ENCODE measurements around the gene FYTTD1. TPM values are rescaled to one million over a fixed set of nuclear protein-coding genes. Genes with fewer than 3 reads are reported as not detected.

The FYTTD1 gene
- total RNA-seq, 1 experiment from 2014 or later, result 75.4 TPM

DNA sequence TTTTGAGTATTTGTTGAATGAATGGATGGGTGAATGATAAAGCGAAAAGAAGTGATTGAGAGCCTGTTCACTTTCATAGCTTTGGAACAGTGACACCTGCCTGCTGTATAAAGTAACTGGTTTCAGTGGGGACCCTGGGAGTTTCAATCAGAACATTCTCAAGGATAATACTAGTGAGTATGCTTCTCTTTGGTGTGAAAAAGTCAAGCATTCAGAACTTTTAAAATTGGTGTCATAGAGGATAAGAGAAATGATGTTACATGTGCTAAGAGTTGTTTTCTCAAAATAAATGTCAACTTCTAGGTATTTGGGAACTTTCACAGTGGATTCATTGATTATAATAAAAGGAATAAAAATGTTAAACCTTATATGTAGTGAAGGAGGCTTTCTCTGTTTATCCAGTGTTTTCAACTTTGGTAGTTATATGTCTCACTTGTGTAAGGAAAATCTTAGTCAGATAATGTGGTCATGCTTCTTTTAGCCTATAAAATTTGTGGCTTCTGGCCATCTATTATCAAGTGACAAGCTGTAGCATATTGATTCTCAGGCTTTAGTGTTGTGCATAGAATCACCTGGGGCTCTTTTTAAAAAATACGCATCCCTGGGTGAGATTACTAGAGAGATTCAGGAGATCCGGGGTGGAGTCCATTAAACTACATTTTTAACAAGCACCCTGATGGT is 53.2 kb downstream of the FYTTD1 start:
- peaks cover 5% of the 10 kb centered on the region; the same call in 1 of the 2 replicates for H3K36me3 ChIP-seq (ENCODE audit: low read depth)
- H3K9me2 ChIP-seq (ENCODE audit: insufficient read depth), result no peaks in the 10 kb centered on the region
- intact Hi-C loops (cut with micrococcal nuclease; ENCODE audit: unreplicated experiment), result no loop called here
- H2AFZ ChIP-seq, result no peak overlapping the region
- H4K20me1 ChIP-seq (ENCODE audit: insufficient read depth), result peaks cover 25% of the 10 kb centered on the region
- no peaks in the 10 kb centered on the region for H3K27me3 ChIP-seq (ENCODE audit: insufficient read depth, low read depth)
- H3K4me1 ChIP-seq (replicated peaks; ENCODE audit: insufficient read depth), result no peaks in the 10 kb centered on the region
- CTCF ChIA-PET, result interaction anchor here (0.7 kb wide), 1 partner anchor 70 kb away, joined by 4 read pairs; no protein-coding TSS in a partner anchor
- TF ChIP-seq EZH2 (IDR thresholded peaks at IDR 0.05; ENCODE audit: low read depth) (no peak), CTCF (conservative IDR thresholded peaks at IDR 0.05) (no peak)
- peaks cover 92% of the 10 kb centered on the region for H3K79me2 ChIP-seq (ENCODE audit: low read depth)
- H3F3A ChIP-seq (ENCODE audit: insufficient read depth, low read depth), result peaks cover 6% of the 10 kb centered on the region; the same call in 1 of the 2 replicates
- H3K27ac ChIP-seq, result no peak overlapping the region
- POLR2A ChIA-PET (ENCODE audit: unreplicated experiment), result no interaction called here
- no peak overlapping the region for H3K4me2 ChIP-seq
- no peak for DNase-seq
- no peaks in the 10 kb centered on the region for H3K9me3 ChIP-seq (ENCODE audit: insufficient read depth, low read depth)
- BruUV-seq (replicated peaks), result no TSS peak
- no peak overlapping the region for H3K4me3 ChIP-seq

DNA sequence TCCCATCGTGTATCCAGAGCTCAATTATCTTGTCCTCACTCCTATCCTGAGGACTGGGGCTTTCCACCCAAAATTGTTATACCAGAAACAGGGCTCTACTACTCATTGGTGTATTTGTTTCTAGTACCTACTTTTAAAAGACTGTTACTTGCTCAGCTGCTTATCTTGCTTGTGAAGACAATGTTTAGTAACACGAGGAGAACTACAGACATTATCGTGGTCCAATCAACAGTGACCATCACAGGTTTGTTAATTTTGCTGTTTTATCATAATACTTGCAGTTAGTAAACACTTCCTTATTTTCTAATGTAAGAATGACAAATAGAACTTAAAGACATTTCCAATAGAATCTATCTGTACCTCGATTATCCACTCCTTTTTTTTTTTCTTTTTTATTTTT is 54.8 kb downstream of the FYTTD1 start:
- H3K4me2 ChIP-seq, result no peak overlapping the region
- no peak overlapping the region for H3K4me3 ChIP-seq
- no peaks in the 10 kb centered on the region; the same call in none of the 2 replicates for H3F3A ChIP-seq (ENCODE audit: insufficient read depth, low read depth)
- no peak overlapping the region for H3K27ac ChIP-seq
- POLR2A ChIA-PET (ENCODE audit: unreplicated experiment), result no interaction called here
- no peak for TF ChIP-seq EZH2 (IDR thresholded peaks at IDR 0.05; ENCODE audit: low read depth)
- TF ChIP-seq CTCF (conservative IDR thresholded peaks at IDR 0.05), result no peak
- no peaks in the 10 kb centered on the region for H3K9me3 ChIP-seq (ENCODE audit: insufficient read depth, low read depth)
- H3K27me3 ChIP-seq (ENCODE audit: insufficient read depth, low read depth), result no peaks in the 10 kb centered on the region
- BruUV-seq (replicated peaks), result no TSS peak
- H4K20me1 ChIP-seq (ENCODE audit: insufficient read depth), result peaks cover 30% of the 10 kb centered on the region
- peaks cover 92% of the 10 kb centered on the region for H3K79me2 ChIP-seq (ENCODE audit: low read depth)
- no peaks in the 10 kb centered on the region; the same call in 1 of the 2 replicates for H3K4me1 ChIP-seq (replicated peaks; ENCODE audit: insufficient read depth)
- intact Hi-C loops (cut with micrococcal nuclease; ENCODE audit: unreplicated experiment), result no loop called here
- DNase-seq, result no peak
- peaks cover 7% of the 10 kb centered on the region; the same call in 1 of the 2 replicates for H3K36me3 ChIP-seq (ENCODE audit: low read depth)
- no peak overlapping the region for H2AFZ ChIP-seq
- H3K9me2 ChIP-seq (ENCODE audit: insufficient read depth), result no peaks in the 10 kb centered on the region
- CTCF ChIA-PET, result no interaction called here

DNA sequence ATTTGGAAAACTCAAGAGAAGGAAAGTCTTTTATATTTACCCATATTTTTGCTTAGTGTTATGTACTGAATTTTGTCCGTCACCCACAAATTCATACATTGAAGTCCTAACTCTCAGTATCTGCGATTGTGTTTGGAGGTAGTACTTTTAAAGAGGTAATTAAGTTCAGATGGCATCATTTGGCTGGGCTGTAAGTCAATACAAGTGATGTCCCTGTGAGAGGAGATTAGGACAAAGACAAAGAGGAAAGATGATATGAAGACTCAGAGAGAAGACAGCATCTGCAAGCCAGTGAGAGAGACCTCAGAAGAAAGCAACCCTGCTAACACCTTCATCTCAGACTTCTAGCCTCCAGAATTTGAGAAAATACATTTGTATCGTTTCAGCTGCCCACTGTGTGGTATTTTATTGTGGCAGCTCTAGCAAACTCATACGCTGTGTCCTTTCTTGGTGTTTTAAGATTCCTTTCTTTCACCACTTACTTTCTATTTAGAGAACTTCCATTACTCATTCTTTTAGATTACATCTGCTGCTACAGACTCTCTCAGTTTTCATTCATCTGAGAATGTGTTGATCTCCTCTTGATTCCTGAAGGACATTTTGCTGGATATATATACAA is 58.4 kb downstream of the FYTTD1 start:
- H3K27ac ChIP-seq, result peak overlapping the region; percentile 3; the same call in 1 of the 2 replicates
- BruUV-seq (replicated peaks), result no TSS peak
- H3F3A ChIP-seq (ENCODE audit: insufficient read depth, low read depth), result no peaks in the 10 kb centered on the region; the same call in none of the 2 replicates
- ChIA-PET CTCF (no interaction called here), POLR2A (ENCODE audit: unreplicated experiment) (interaction anchor here (0.7 kb wide), 1 partner anchor 1441 kb away, joined by 4 read pairs; no protein-coding TSS in a partner anchor)
- intact Hi-C loops (cut with micrococcal nuclease; ENCODE audit: unreplicated experiment), result no loop called here
- no peak for DNase-seq
- no peaks in the 10 kb centered on the region; the same call in 1 of the 2 replicates for H3K4me1 ChIP-seq (replicated peaks; ENCODE audit: insufficient read depth)
- no peaks in the 10 kb centered on the region; the same call in 1 of the 2 replicates for H3K9me2 ChIP-seq (ENCODE audit: insufficient read depth)
- H2AFZ ChIP-seq, result no peak overlapping the region
- no peak for TF ChIP-seq EZH2 (IDR thresholded peaks at IDR 0.05; ENCODE audit: low read depth)
- TF ChIP-seq CTCF (conservative IDR thresholded peaks at IDR 0.05), result no peak
- no peaks in the 10 kb centered on the region for H3K27me3 ChIP-seq (ENCODE audit: insufficient read depth, low read depth)
- peaks cover 7% of the 10 kb centered on the region; the same call in 1 of the 2 replicates for H3K36me3 ChIP-seq (ENCODE audit: low read depth)
- H4K20me1 ChIP-seq (ENCODE audit: insufficient read depth), result peaks cover 28% of the 10 kb centered on the region
- no peak overlapping the region for H3K4me3 ChIP-seq
- H3K4me2 ChIP-seq, result no peak overlapping the region
- no peaks in the 10 kb centered on the region for H3K9me3 ChIP-seq (ENCODE audit: insufficient read depth, low read depth)
- H3K79me2 ChIP-seq (ENCODE audit: low read depth), result peaks cover 90% of the 10 kb centered on the region
